GM10248 (cell line): Measurements from ENCODE around the gene ADISSP.

Experiments
- CTCF ChIA-PET: fragments of 300-600 bp; sonication (Branson Sonifier 250); formaldehyde crosslinking; extraction: SDS; loops from one replicate; lab custom pipeline; 2021; ENCODE audit warnings: antibody characterized with exemption; lab: Yijun Ruan, JAX
- POLR2A ChIA-PET: fragments of 350-650 bp; sonication (Branson Sonifier 250); formaldehyde crosslinking; extraction: SDS; loops from one replicate; lab custom pipeline; 2020; ENCODE audit warnings: antibody characterized with exemption; lab: Yijun Ruan, JAX
- DNase-seq: peaks from one replicate; pipeline ENCODE4 v3.0.0; 2012; ENCODE audit errors: extremely low spot score
- CTCF ChIP-seq: IDR thresholded peaks from 2 replicates; pipeline ENCODE4 v1.5.1; 2012; ENCODE audit warnings: mild to moderate bottlenecking, low read depth; ENCODE audit errors: extremely low read depth, missing control alignments, control extremely low read depth

Gene ADISSP

GRCh38 chr20:3740615-3741301 lies 26.8 kb downstream of the ADISSP start:
- POLR2A ChIA-PET, result no interaction called here
- TF ChIP-seq CTCF, result no peak

GRCh38 chr20:3739926-3740451 lies 27.6 kb downstream of the ADISSP start:
- POLR2A ChIA-PET, result no interaction called here
- TF ChIP-seq CTCF, result no peak
- DNase-seq, result no peak
- CTCF ChIA-PET, result interaction anchor here (1.1 to 6.0 kb wide), 6 partner anchors 11 to 332 kb away, joined by 3 to 23 read pairs (median 6); no protein-coding TSS in a partner anchor

More at GRCh38 chr20:3740615-3741301, 26.8 kb downstream of the ADISSP start:
- CTCF ChIA-PET, result interaction anchor here (1.1 to 6.0 kb wide), 7 partner anchors 10 to 331 kb away, joined by 3 to 23 read pairs (median 5); no protein-coding TSS in a partner anchor
- DNase-seq, result no peak

GRCh38 chr20:3739054-3739925 lies 28.3 kb downstream of the ADISSP start:
- no peak for TF ChIP-seq CTCF
- POLR2A ChIA-PET, result no interaction called here
- no peak for DNase-seq
- CTCF ChIA-PET, result interaction anchor here (1.5 to 6.0 kb wide), 3 partner anchors 11 to 29 kb away, joined by 6 to 23 read pairs (median 16); no protein-coding TSS in a partner anchor

GRCh38 chr20:3738111-3739053 lies 29.2 kb downstream of the ADISSP start:
- POLR2A ChIA-PET, result no interaction called here
- no peak for DNase-seq
- CTCF ChIA-PET, result interaction anchor here (1.3 to 3.1 kb wide), 2 partner anchors 28 to 62 kb away, joined by 4 to 16 read pairs; no protein-coding TSS in a partner anchor

GRCh38 chr20:3735768-3736167 lies 31.8 kb downstream of the ADISSP start:
- no peak for DNase-seq
- POLR2A ChIA-PET, result no interaction called here
- CTCF ChIA-PET, result interaction anchor here (1.4 to 3.3 kb wide), 4 partner anchors 12 to 39 kb away, joined by 4 to 11 read pairs (median 4); no protein-coding TSS in a partner anchor
- no peak for TF ChIP-seq CTCF

More at GRCh38 chr20:3738111-3739053, 29.2 kb downstream of the ADISSP start:
- no peak for TF ChIP-seq CTCF
